Ascending aorta (tissue), 2 donors: Measurements from ENCODE around the gene AAK1. TPM values are rescaled to one million over a fixed set of nuclear protein-coding genes. Genes with fewer than 3 reads are reported as not detected.

Experiments used
- DNase-seq, 2 donors: peaks; one replicate each; pipeline ENCODE4 v3.0.0-alpha.2; 2019; ENCODE audit warnings: low spot score in 2 of 2
- H3K27ac ChIP-seq, 2 donors: fragments of 200-600 bp; sonication (generic); one replicate each; pipeline ENCODE4 v1.5.1; 2016 to 2017; ENCODE audit warnings: mild to moderate bottlenecking in 1 of 2
- H3K27me3 ChIP-seq: fragments of 200-600 bp; sonication (generic); one replicate; pipeline ENCODE4 v1.5.1; 2017
- H3K36me3 ChIP-seq, 2 donors: fragments of 200-600 bp; sonication (generic); one replicate each; pipeline ENCODE4 v1.5.1; 2016
- H3K4me1 ChIP-seq, 2 donors: fragments of 200-600 bp; sonication (generic); one replicate each; pipeline ENCODE4 v1.5.1; 2016 to 2017; ENCODE audit warnings: mild to moderate bottlenecking in 1 of 2
- H3K4me3 ChIP-seq, 2 donors: fragments of 200-600 bp; sonication (generic); one replicate each; pipeline ENCODE4 v1.5.1; 2016 to 2017; ENCODE audit warnings: mild to moderate bottlenecking in 1 of 2
- H3K9me3 ChIP-seq, 2 donors: fragments of 200-600 bp; sonication (generic); one replicate each; pipeline ENCODE4 v1.5.1; 2016
- CTCF ChIP-seq, 3 experiments: fragments of 200-600 bp in 2 of 3; fragments of 450-650 bp in 1 of 3; sonication (generic) in 2 of 3; IDR thresholded peaks; one replicate each; pipeline ENCODE4 v1.5.1; 2016 to 2019; ENCODE audit warnings: antibody characterized with exemption in 3 of 3, mild to moderate bottlenecking in 1 of 3, moderate library complexity in 1 of 3
- intact Hi-C: fragments of 100-400 bp; cut with DNase I; formaldehyde crosslinking; loops from one replicate; pipeline ENCODE4 v1.15.1; 2023
- total RNA-seq: library from RNA; depleted of rRNA; stranded (reverse); fragments of >200 nt; gene quantifications from one replicate; pipeline ENCODE4 v1.1.0, GENCODE V29; 2016

Gene AAK1
- total RNA-seq, 1 donor from 2014 or later, result 53.4 TPM

GRCh38 chr2:69629921-69630608 lies 13.5 kb downstream of the AAK1 start:
- no peak for TF ChIP-seq CTCF (IDR thresholded peaks at IDR 0.05)
- Histone ChIP-seq H3K4me1 (peaks cover 0 to 8% of the 10 kb centered on the region in 2 donors), H3K27ac (no peak overlapping the region), H3K36me3 (no peaks in the 10 kb centered on the region), H3K4me3 (no peak overlapping the region), H3K27me3 (no peaks in the 10 kb centered on the region), H3K9me3 (no peaks in the 10 kb centered on the region)
- DNase-seq, result no peak
- intact Hi-C loops, result no loop called here

GRCh38 chr2:69628325-69629021 lies 15.1 kb downstream of the AAK1 start:
- intact Hi-C loops, result no loop called here
- H3K4me3 ChIP-seq, result no peak overlapping the region

GRCh38 chr2:69625078-69625795 lies 18.3 kb downstream of the AAK1 start:
- no peak for DNase-seq
- Histone ChIP-seq H3K9me3 (no peaks in the 10 kb centered on the region), H3K4me3 (no peak overlapping the region), H3K4me1 (peaks cover 0 to 5% of the 10 kb centered on the region in 2 donors), H3K27ac (no peak overlapping the region), H3K27me3 (no peaks in the 10 kb centered on the region), H3K36me3 (no peaks in the 10 kb centered on the region)
- TF ChIP-seq CTCF (IDR thresholded peaks at IDR 0.05), result no peak
- intact Hi-C loops, result no loop called here

More at GRCh38 chr2:69628325-69629021, 15.1 kb downstream of the AAK1 start:
- Histone ChIP-seq H3K4me1 (peaks cover 0 to 10% of the 10 kb centered on the region in 2 donors), H3K9me3 (no peaks in the 10 kb centered on the region), H3K36me3 (no peaks in the 10 kb centered on the region), H3K27me3 (no peaks in the 10 kb centered on the region), H3K27ac (no peak overlapping the region)
- no peak for TF ChIP-seq CTCF (IDR thresholded peaks at IDR 0.05)
- no peak for DNase-seq

- intact Hi-C loops, result no loop called here
- peaks cover 0 to 7% of the 10 kb centered on the region in 2 donors for H3K4me1 ChIP-seq
- no peak for DNase-seq
- no peaks in the 10 kb centered on the region for H3K27me3 ChIP-seq
- H3K27ac ChIP-seq, result no peak overlapping the region
- no peak for TF ChIP-seq CTCF (IDR thresholded peaks at IDR 0.05)
- H3K36me3 ChIP-seq, result no peaks in the 10 kb centered on the region
- no peak overlapping the region for H3K4me3 ChIP-seq
- no peaks in the 10 kb centered on the region for H3K9me3 ChIP-seq
Measured at GRCh38 chr2:69624611-69625010, 18.9 kb downstream of the AAK1 start.

GRCh38 chr2:69624131-69624530 lies 19.4 kb downstream of the AAK1 start:
- Histone ChIP-seq H3K27me3 (no peaks in the 10 kb centered on the region), H3K4me1 (peaks cover 0 to 11% of the 10 kb centered on the region in 2 donors), H3K27ac (no peak overlapping the region), H3K36me3 (no peaks in the 10 kb centered on the region), H3K4me3 (no peak overlapping the region), H3K9me3 (no peaks in the 10 kb centered on the region)
- no peak for DNase-seq
- no peak for TF ChIP-seq CTCF (IDR thresholded peaks at IDR 0.05)
- intact Hi-C loops, result no loop called here
